Keratinocyte (primary cell): Measurements from ENCODE around the gene CHODL.

Experiments used
- CTCF ChIP-seq, 3 experiments: IDR thresholded peaks in 1 of 3; conservative IDR thresholded peaks in 1 of 3; optimal IDR thresholded peaks in 1 of 3; 2 replicates in 2 of 3; 3 replicates in 1 of 3; pipeline versions ENCODE3 to v1.5.1; 2011; ENCODE audit warnings: low read length in 3 of 3, mild to moderate bottlenecking in 3 of 3, moderate library complexity in 2 of 3, control low read depth in 1 of 3, inconsistent platforms in 1 of 3; ENCODE audit not compliant: insufficient read depth in 2 of 3; ENCODE audit errors: extremely low read depth in 1 of 3
- EZH2 ChIP-seq: IDR thresholded peaks from one replicate; pipeline ENCODE4 v1.6.1; 2012; ENCODE audit warnings: inconsistent platforms, mild to moderate bottlenecking, low read length, moderate library complexity

GRCh38 chr21:18265944-18266343 lies 21.3 kb downstream of the CHODL start:
- no peak for TF ChIP-seq CTCF (optimal IDR thresholded peaks at IDR 0.05 in 1 of 3, IDR thresholded peaks at IDR 0.05 in 1 of 3, conservative IDR thresholded peaks at IDR 0.05 in 1 of 3; ENCODE audit: extremely low read depth in 1 of 3, insufficient read depth in 2 of 3, low read length in 3 of 3)
- no peak for TF ChIP-seq EZH2
